ENCODE data around the gene DMWD.
A peak's percentile ranks its signal among the peaks of the same experiment; 100 is the strongest.
"Not testable (repeated sequence)": the region's sequence is repeated elsewhere in the genome, so short reads cannot be mapped to it uniquely, and the experiment has no call there.

Gene DMWD

DNA sequence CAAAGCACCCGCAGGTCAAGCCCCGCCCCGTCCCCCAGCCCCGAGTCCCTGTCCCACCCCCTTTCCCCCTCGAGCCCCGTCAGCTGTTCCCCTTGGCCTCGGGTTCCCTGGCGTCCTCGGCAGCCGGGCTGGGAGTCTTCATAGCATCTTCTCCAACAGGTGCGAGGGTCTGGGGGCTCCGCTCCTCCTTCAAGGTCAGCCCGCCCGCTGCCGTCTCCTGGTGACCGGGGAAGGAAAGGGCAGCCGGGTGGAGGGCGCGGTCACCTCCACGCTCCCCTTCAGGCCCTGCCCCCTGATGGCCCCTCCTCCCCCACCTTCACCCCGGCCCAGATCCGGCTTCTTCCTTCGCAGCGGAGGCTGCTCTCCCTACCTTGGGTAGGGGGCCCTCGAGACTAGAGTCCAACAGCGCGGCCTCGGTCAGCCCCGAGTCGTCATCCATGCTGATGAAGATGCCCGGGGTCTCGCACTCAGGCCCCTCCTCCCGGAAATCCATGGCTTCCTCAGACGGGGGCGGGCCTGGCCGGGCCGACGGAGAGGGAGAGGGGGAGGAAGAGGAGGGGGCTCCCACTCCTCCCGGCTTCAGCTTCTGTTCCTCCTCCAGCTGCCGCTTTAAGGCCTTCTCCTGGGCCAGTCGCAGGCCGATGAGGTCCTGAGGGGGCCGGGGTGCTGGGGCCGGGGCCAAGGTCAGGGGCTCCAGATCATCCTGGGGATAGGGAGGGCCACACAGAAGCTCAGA, 23.0 kb upstream of the DMWD start:
- no peak for DNase-seq

DNA sequence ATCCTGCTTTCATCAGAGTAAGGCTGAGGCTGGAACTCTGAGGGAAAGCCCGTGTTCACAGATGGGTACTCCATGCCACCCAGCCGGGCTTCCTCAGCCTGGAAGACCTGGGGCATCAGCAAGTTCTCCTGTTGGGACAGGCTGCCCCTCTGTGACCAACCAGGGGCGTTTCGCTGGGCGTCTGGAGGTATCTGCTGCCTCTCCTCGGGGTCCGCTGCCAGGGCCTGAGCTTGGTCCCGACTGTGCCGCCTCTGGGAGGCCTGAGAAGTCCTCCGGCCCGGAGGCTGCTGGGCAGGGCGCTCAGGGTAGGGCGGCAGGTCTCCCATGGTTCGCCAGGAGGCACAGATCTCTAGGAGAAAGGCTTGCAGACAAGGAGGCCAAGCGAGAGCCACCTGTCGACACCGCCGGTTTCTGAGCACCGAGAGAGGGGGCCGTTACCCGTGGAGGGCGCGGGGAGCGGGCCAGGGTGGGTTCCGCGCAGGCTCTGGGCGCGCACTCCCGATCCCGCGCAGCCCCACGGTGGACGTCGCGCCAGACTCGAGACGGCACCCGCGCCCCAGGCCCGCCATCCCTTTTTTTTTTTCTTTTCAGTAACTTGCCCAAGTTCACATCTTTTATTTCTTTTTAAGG, 22.3 kb upstream of the DMWD start, which contains the start of gene RSPH6A:
TSS of gene RSPH6A (minus strand) at position 458 of the 630 bp plus-strand sequence. CDS start at position 326, 132 bp downstream.
- no peak for DNase-seq

DNA sequence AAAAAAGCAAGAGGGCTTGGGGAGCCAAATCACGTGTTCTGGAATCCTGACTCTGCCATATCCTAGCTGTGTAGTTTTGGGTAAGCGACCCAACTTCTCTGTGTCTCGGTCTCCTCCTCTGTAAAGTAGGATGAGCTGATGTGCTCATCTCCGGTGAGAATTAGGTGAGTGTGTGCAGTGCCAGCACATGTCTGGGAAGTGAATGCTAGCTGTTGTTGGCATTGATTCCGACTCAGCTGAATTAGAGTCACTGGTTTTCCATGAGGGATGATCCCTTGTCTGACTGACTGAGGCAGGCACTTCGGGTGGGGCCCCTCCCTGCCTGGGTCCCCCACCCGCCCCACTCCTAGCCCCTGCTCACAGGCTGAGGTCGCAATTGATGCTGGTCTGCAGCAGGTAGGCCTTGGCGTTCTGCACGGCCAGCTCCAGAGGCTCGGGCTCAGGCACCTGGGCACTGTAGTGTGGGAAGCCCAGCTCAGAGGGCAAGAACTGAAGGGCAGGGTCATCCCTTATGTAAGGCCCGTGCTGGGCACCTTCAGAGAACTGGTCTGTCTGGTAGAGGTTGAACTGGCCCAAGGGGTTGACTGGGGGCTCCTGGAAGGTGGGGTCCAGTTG, 21.6 kb upstream of the DMWD start:
- no peak for DNase-seq

DNA sequence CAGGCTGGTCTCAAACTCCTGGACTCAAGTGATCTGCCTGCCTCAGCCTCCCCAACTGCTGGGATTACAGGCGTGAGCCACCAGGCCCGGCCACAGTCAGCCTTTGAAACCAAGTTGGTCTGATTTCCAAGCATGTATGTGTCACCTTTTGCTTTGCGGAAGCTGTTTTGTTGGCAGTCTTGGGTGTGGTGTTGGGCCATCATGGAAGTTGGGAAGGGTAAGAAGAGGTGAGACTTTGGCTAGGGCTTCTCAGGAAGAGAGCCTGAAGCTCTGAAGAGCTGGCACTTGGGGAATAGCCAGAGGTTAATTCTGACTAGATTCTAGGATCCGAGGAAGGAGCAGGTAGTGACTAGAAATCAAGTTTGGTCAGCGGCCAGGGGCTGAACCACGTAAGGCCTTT, 19.7 kb upstream of the DMWD start:
- no peak for DNase-seq

GRCh38 chr19:45809643-45810159, 17.1 kb upstream of the DMWD start:
- DNase-seq: no peak

DNA sequence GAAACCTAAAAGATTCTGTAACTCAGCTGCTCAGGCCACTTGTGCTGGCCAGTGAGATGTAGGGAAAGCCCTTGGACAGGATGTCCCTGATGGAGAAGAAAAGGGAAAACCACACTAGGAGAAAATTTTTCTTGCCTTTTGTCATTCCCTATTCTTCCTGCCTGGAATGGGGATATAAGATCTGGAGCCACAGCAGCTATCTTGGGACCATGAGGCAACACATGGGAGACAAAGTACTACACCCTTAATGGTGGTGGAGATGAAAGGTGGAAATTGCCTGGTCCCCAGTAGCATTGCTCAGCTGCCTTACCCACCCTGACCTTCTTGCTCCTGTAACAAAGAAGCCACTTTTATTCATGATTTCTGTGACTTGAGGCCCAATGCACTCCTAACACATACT, 13.1 kb upstream of the DMWD start:
- no peak for DNase-seq

DNA sequence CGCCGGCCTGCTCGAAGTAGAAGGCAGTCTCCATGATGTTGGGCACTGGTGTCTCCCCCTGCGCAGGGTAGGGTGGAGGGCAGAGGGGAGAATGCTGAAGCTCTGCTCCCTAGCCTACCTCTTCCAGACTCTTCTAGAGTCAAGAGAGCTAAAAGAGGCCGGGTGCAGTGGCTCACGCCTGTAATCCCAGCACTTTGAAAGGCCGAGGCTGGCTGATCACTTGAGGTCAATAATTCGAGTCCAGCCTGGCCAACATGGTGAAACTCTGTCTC, 12.2 kb upstream of the DMWD start:
- no peak for DNase-seq

GRCh38 chr19:45804140-45804958, 11.7 kb upstream of the DMWD start:
- no peak for DNase-seq

DNA sequence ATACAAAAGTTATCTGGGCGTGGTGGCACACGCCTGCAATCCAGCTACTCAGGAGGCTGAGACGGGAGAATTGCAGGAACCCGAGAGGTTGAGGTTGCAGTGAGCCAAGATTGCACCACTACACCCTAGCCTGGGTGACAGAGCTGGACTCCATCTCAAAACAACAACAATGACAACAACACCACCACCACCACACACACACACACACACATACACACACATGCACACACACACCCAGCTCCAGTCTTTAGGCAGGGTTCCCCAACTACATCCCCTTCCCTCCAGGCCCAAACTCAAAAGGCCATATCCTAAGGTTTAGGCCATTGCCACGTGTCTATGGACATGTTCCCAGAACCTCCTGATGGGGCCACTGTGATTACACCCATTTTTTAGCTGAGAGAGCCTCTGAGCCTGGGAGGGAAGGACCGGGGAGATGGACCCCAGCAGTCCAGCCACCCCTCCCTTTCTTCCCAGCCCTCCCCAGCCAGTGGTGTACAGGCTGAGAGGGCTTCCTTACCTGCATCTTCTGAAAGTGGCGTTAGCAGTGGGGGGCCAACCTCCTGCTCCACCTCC, 9.0 kb upstream of the DMWD start:
- DNase-seq: no peak

GRCh38 chr19:45800070-45800553, 7.5 kb upstream of the DMWD start:
- no peak for DNase-seq

DNA sequence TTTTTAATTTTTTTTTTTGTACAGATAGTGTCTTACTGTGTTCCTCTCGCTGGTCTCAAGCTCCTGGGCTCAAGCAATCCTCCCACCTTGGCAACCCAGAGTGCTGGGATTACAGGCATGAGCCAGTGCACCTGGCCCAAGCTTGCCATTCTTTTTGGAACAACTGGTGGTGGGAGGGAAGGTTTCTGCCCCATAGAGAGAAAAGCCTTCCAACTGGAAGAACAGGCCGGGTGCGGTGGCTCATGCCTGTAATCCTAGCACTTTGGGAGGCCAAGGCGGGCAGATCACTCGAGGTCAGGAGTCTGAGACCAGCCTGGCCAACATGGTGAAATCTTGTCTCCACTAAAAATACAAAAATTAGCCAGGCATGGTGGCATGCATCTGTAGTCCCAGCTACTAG, 6.9 kb upstream of the DMWD start:
- DNase-seq: not testable (repeated sequence)

- DNase-seq: peak; percentile 64
Measured at GRCh38 chr19:45798995-45799517, 6.4 kb upstream of the DMWD start.

GRCh38 chr19:45794627-45795026, 2.0 kb upstream of the DMWD start:
- DNase-seq: no peak

GRCh38 chr19:45793876-45794275, 1.2 kb upstream of the DMWD start:
- DNase-seq: no peak

DNA sequence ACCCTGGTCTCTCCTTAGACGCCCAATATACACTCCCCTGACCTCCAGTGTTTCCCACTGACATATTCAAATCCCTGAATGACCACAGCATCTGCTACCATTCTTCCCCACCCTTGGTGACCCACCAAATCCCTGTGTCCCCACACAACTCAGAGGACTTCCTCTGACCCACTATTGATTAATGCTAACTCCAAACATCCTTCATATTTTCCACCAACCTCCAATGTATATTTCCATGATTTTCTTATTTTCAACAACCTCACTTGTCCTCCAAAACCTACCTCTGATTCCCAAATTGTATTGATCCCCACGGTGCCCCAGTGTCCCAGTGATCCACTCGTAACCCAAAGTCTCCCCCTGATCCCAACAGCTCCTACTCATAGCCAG, 526 bp upstream of the DMWD start:
- DNase-seq: no peak

DNA sequence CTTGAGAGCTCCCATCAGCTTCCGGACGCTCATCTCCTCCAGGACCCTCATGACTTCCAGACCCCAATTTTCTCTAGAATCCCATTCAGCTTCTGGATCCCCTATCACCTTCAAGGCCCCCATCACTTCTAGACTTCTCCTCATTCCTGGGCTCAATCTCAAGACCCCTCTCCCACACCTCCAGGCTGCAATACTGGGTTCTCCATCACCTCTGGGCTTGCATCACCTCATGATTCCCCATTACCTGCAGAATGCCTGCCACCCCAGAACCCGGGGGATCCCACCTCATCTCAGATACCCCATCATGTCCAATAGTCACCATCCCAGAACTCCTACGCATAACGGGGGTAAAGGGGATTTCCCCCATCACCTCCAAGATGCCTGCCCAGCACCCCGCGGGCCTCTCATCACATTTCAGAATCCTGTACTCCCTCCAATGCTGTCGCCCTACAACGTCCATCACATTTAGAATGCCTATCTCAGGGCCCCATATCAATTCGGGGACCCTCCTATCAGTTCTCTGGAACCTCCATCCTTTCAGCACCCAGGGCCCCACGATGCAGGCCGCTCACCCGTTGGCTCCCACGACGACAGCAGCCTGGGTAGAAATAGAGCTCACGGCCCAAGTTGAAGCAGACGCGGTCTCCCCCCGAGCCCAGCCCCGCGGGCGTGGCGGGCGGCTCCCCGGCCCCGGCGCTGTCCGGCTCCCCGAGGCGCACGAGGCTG, 738 bp downstream of the DMWD start:
- no peak for DNase-seq

- peak; percentile 48 for DNase-seq
Measured at GRCh38 chr19:45790942-45791341, 1.7 kb downstream of the DMWD start.

DNA sequence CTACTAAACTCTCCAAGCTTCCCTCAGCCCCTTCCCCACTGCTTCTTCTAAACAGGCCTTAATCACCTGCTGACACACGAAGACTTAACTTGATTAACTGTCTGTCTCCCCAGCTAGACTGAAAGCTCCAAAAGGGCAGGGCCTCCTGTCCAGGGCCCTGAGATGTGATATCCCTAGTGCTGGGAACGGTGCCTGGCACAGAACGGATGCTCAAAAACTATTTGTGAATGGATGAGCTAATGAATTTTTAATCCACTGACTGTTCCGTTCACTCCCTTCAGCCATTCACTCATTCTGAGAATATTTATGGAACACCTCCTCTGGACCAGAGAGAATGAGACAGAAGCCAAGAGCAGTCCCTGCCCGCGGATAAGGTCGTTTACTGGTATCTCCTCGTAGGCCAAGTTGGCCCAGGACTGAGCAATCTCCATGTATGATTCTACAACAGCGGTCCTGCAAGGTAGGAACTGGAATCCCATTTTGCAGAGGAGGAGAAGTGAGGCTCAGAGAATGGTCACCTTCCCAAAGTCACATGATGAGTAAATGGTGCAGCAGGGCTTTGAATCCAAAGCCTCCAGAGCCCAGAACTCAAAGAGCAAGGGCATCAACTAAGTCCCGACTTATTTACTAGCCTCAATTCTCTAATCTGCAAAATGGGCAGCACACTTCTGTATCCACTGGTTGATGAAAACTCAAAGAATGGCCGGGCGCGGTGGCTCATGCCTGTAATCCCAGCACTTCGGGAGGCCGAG, 3.4 kb downstream of the DMWD start:
- no peak for DNase-seq

DNA sequence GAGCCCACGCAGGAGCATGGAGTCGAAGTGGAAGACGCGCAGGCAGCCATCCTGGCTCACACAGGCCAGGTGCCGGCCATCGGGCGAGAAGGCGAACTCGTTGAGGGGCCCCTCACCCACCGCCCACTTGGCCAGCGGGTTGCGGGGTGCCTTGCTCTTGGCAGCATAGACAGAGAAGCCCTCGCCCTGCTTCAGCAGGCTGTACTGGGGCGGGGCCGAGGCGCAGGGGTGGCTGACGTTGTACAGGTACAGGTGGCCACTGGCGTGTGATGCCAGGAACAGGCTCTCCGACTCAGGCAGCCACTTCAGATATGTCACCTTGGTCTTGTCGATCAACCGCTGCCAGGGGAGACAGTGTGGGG, 6.1 kb downstream of the DMWD start:
- DNase-seq: no peak

- DNase-seq: no peak
Measured at GRCh38 chr19:45785781-45786532, 6.7 kb downstream of the DMWD start.
